Measurements from ENCODE around the gene CLASP1. TPM values are rescaled to one million over a fixed set of nuclear protein-coding genes. Genes with fewer than 3 reads are reported as not detected.

The CLASP1 gene
- total RNA-seq, 1 experiment from 2014 or later: 45.9 TPM

- H3K79me1 ChIP-seq (ENCODE audit: insufficient read depth, low read depth, low read length, poor library complexity, severe bottlenecking): no peaks in the 10 kb centered on the region
- WGBS (ENCODE audit: extremely low coverage, insufficient read length, low lambda C conversion rate): no CpG with 5 or more reads among the region's 9 CpGs
- H2AK5ac ChIP-seq (ENCODE audit: insufficient read length, low read length): no peak overlapping the region
- Mint-ChIP-seq H3K27me3 (ENCODE audit: low read depth) (peaks cover 14% of the 10 kb centered on the region), H3K9me3 (no peaks in the 10 kb centered on the region), H3K36me3 (ENCODE audit: insufficient read depth in 1 of 3, low read depth in 3 of 3) (no peaks in the 10 kb centered on the region), H3K4me3 (no peak overlapping the region), H3K4me1 (peaks cover 2 to 5% of the 10 kb centered on the region in 2 experiments; a peak in 3 of 4 replicates), H3K27ac (no peak overlapping the region)
- no peak overlapping the region for H4K91ac ChIP-seq (ENCODE audit: insufficient read length, low read depth, low read length)
- H3K56ac ChIP-seq (ENCODE audit: insufficient read length, low read depth, low read length): no peak overlapping the region
- no peaks in the 10 kb centered on the region for H3K79me2 ChIP-seq (ENCODE audit: insufficient read depth, low read length)
- no peak overlapping the region for H4K8ac ChIP-seq (replicated peaks; ENCODE audit: insufficient read length, low read depth, low read length)
- H3K4me1 ChIP-seq (ENCODE audit: insufficient read depth, low read length): no peaks in the 10 kb centered on the region
- H3K14ac ChIP-seq (ENCODE audit: insufficient read depth, low read length): no peak overlapping the region
- H4K20me1 ChIP-seq (ENCODE audit: control insufficient read depth, insufficient read depth, insufficient read length): no peaks in the 10 kb centered on the region
- no peak overlapping the region for H3K18ac ChIP-seq (ENCODE audit: insufficient read length, low read depth, low read length)
- no peak overlapping the region for H4K5ac ChIP-seq (ENCODE audit: insufficient read length, low read depth, low read length)
- H3K23ac ChIP-seq (ENCODE audit: insufficient read length, low read depth, low read length): no peak overlapping the region
- H3K27me3 ChIP-seq (ENCODE audit: insufficient read depth, low read length): no peaks in the 10 kb centered on the region
- H2BK15ac ChIP-seq (ENCODE audit: low read depth, low read length): no peak overlapping the region
- H2BK5ac ChIP-seq (ENCODE audit: insufficient read length, low read length): no peak overlapping the region
- H3K23me2 ChIP-seq (ENCODE audit: insufficient read length, low read depth, low read length, poor library complexity, severe bottlenecking): no peaks in the 10 kb centered on the region
- H3T11ph ChIP-seq (ENCODE audit: low read length): no peak overlapping the region
- no peak overlapping the region for H2BK120ac ChIP-seq (ENCODE audit: low read depth, low read length, poor library complexity, severe bottlenecking)
- DNase-seq: peak; percentile 71
- no peak overlapping the region for H2AFZ ChIP-seq (ENCODE audit: low read length)
- no peak overlapping the region for H3K27ac ChIP-seq (ENCODE audit: insufficient read length, low read depth, low read length)
- H3K4me2 ChIP-seq (ENCODE audit: insufficient read depth, insufficient read length, low read length): no peak overlapping the region
- TF ChIP-seq CTCF (conservative IDR thresholded peaks at IDR 0.05): peak; percentile 78
- H2BK20ac ChIP-seq (ENCODE audit: low read depth, low read length, poor library complexity, severe bottlenecking): no peak overlapping the region
- H3K4ac ChIP-seq (ENCODE audit: low read depth, low read length): no peak overlapping the region
- H3K9ac ChIP-seq (ENCODE audit: extremely low read depth, insufficient read length, low read length): no peak overlapping the region
- no peaks in the 10 kb centered on the region for H3K9me3 ChIP-seq (ENCODE audit: control insufficient read depth, low read depth, low read length)
- no peak overlapping the region for H2BK12ac ChIP-seq (ENCODE audit: insufficient read length, low read depth, low read length)
Measured at GRCh38 chr2:121297217-121297830, 351.9 kb downstream of the CLASP1 start.

Measured in H9 (cell line).